ENCODE data around the gene DEF6. TPM values are rescaled to one million over a fixed set of nuclear protein-coding genes. Genes with fewer than 3 reads are reported as not detected.

DEF6 gene
- total and polyA plus RNA-seq, 2 of the 13 experiments (the other 11 are each of a cell fraction or from before 2014, with no cell fraction given) = 5.2 to 10.0 TPM

- Histone ChIP-seq H3K4me2 (ENCODE audit: low read depth, low read length) (peak overlapping the region; percentile 97), H4K20me1 (ENCODE audit: insufficient read depth, low read length) (no peaks in the 10 kb centered on the region), H3K27ac (ENCODE audit: extremely low read length, insufficient read depth, low read length) (peak overlapping the region; percentile 46), H3K4me3 (replicated peaks in 1 of 3; ENCODE audit: insufficient read depth in 1 of 3, low read depth in 2 of 3, low read length in 3 of 3) (peak overlapping the region; percentile 74 to 89 (median 87)), H3K4me1 (ENCODE audit: insufficient read depth, low read length) (peaks cover 40% of the 10 kb centered on the region), H3K79me2 (ENCODE audit: insufficient read depth, low read length) (peaks cover 20% of the 10 kb centered on the region), H3K36me3 (replicated peaks in 1 of 2; ENCODE audit: control insufficient read depth in 1 of 2, insufficient read depth in 2 of 2, low read length in 2 of 2) (peaks cover 6 to 22% of the 10 kb centered on the region in 2 experiments; a peak in 4 of 5 replicates), H3K9me3 (ENCODE audit: low read length) (no peaks in the 10 kb centered on the region), H2AFZ (ENCODE audit: low read length) (no peak overlapping the region), H3K27me3 (ENCODE audit: control insufficient read depth in 1 of 2, insufficient read depth in 2 of 2, low read length in 2 of 2) (no peaks in the 10 kb centered on the region; a peak in 1 of 5 replicates), H3K9ac (ENCODE audit: insufficient read depth, low read depth, low read length) (peak overlapping the region; percentile 83)
- FAIRE-seq = peak; percentile 23
- no peak for DNase-seq (ENCODE audit: low spot score)
- ChIA-PET CTCF (ENCODE audit: low intra/inter-chr PET ratio, low total read pairs) (interaction anchor here (0.9 to 3.5 kb wide), 5 partner anchors 42 to 125 kb away, joined by 3 to 87 read pairs (median 27); partner anchors contain the start of genes FANCE and RPL10A), POLR2A (interaction anchor here (1.5 to 4.3 kb wide), 7 partner anchors 28 to 128 kb away, joined by 4 to 19 read pairs (median 12); partner anchors contain the start of genes FANCE and ZNF76)
- intact Hi-C loops (cut with micrococcal nuclease; ENCODE audit: unreplicated experiment) = no loop called here
- in situ Hi-C loops (cut with HindIII; ENCODE audit: extremely low pct_ligation_motif_present, low pct_unique_long_range_greater_than_20kb) = loop anchor here (5.0 kb wide), 2 partner anchors 64 to 109 kb away; partner anchors contain the start of gene FANCE
- TF ChIP-seq ZBTB39 (CRISPR knock-in tag; IDR thresholded peaks at IDR 0.05) (peak; percentile 40; the same call in 1 of the 2 replicates), SIX1 (CRISPR knock-in tag; IDR thresholded peaks at IDR 0.05; ENCODE audit: borderline replicate concordance) (no peak), SAFB2 (CRISPR knock-in tag; IDR thresholded peaks at IDR 0.05; ENCODE audit: borderline replicate concordance, low read depth) (no peak), GZF1 (CRISPR knock-in tag; IDR thresholded peaks at IDR 0.05) (no peak), ATF7-NPFF (CRISPR knock-in tag; IDR thresholded peaks at IDR 0.05; ENCODE audit: low read depth) (no peak), CSRNP1 (CRISPR knock-in tag; IDR thresholded peaks at IDR 0.05) (peak; percentile 13; the same call in 1 of the 2 replicates), ZNF414 (CRISPR knock-in tag; IDR thresholded peaks at IDR 0.05) (peak; percentile 54; the same call in 1 of the 2 replicates), GATAD1 (CRISPR knock-in tag; IDR thresholded peaks at IDR 0.05) (no peak), ZBTB38 (CRISPR knock-in tag; IDR thresholded peaks at IDR 0.05) (no peak), CREM (IDR thresholded peaks at IDR 0.05) (0 out of 2 replicates have a peak, but pooled peaks have one; percentile 11), CREM (CRISPR knock-in tag; IDR thresholded peaks at IDR 0.05) (no peak), KLF6 (CRISPR knock-in tag; IDR thresholded peaks at IDR 0.05) (no peak), BRCA1 (CRISPR knock-in tag; IDR thresholded peaks at IDR 0.05) (no peak)
- WGBS (ENCODE audit: low lambda C conversion rate) = 27% methylated on average over 13 of the region's 13 CpGs
- TSS peak; percentile 62 for BruUV-seq (replicated peaks)
- ATAC-seq = peak; percentile 4
These were observed 45.6 kb downstream of the DEF6 start for GRCh38 chr6:35343092-35343834.

Measured in HepG2 (cell line).